GM23338 (cell line): ENCODE measurements around the gene STX11. TPM values are rescaled to one million over a fixed set of nuclear protein-coding genes. Genes with fewer than 3 reads are reported as not detected.

Source experiments
- ATAC-seq: fragments of 200-7000 bp; cut with Tn5 transposase; 3 replicates; pipeline ENCODE4 v1.9.1; 2020
- DNase-seq: peaks from one replicate; pipeline ENCODE4 v3.0.0-alpha.2; 2015; ENCODE audit warnings: low spot score
- H2AFZ ChIP-seq: fragments of 200-600 bp; sonication (generic); 2 replicates; pipeline ENCODE4 v1.8.0; 2016; ENCODE audit warnings: antibody characterized with exemption, mild to moderate bottlenecking, moderate library complexity
- H3F3A ChIP-seq: fragments of 200-600 bp; sonication (generic); replicated peaks from 2 replicates; pipeline ENCODE4 v1.8.0; 2017; ENCODE audit warnings: antibody characterized with exemption, mixed run types, low read depth
- H3K27ac ChIP-seq: fragments of 200-600 bp; sonication (generic); 2 replicates; pipeline ENCODE4 v1.6.1; 2016; ENCODE audit warnings: low read depth
- H3K27me3 ChIP-seq: fragments of 200-600 bp; sonication (generic); 2 replicates; pipeline ENCODE4 v1.8.0; 2016; ENCODE audit warnings: mild to moderate bottlenecking, mixed run types, moderate library complexity; ENCODE audit not compliant: insufficient read depth
- H3K36me3 ChIP-seq: fragments of 200-600 bp; sonication (generic); 2 replicates; pipeline ENCODE4 v1.8.0; 2016; ENCODE audit warnings: mild to moderate bottlenecking; ENCODE audit not compliant: insufficient read depth
- H3K4me1 ChIP-seq: fragments of 200-600 bp; sonication (generic); 2 replicates; pipeline ENCODE4 v1.8.0; 2016; ENCODE audit warnings: mild to moderate bottlenecking, moderate library complexity; ENCODE audit not compliant: insufficient read depth
- H3K4me2 ChIP-seq: fragments of 200-600 bp; sonication (generic); 2 replicates; pipeline ENCODE4 v1.7.1; 2017; ENCODE audit warnings: mixed run types
- H3K4me3 ChIP-seq: fragments of 200-600 bp; sonication (generic); 2 replicates; pipeline ENCODE4 v1.6.1; 2016; ENCODE audit warnings: mixed run types
- H3K79me2 ChIP-seq: fragments of 200-600 bp; sonication (generic); replicated peaks from 2 replicates; pipeline ENCODE4 v1.8.0; 2017; ENCODE audit warnings: mild to moderate bottlenecking; ENCODE audit not compliant: insufficient read depth
- H3K9me2 ChIP-seq: fragments of 200-600 bp; sonication (generic); 2 replicates; pipeline ENCODE4 v1.8.0; 2017; ENCODE audit not compliant: insufficient read depth
- H4K20me1 ChIP-seq: fragments of 200-600 bp; sonication (generic); replicated peaks from 2 replicates; pipeline ENCODE4 v1.8.0; 2017; ENCODE audit warnings: mild to moderate bottlenecking; ENCODE audit not compliant: insufficient read depth
- H3K27ac Mint-ChIP-seq: 2 replicates; pipeline ENCODE4 v1.8.0; 2020; ENCODE audit warnings: inconsistent platforms, mild to moderate bottlenecking, moderate library complexity, mixed read lengths
- H3K27me3 Mint-ChIP-seq: 3 replicates; pipeline ENCODE4 v1.8.0; 2022; ENCODE audit warnings: low read depth, mild to moderate bottlenecking, moderate library complexity, mixed read lengths, inconsistent platforms; ENCODE audit not compliant: insufficient read depth, poor library complexity
- H3K36me3 Mint-ChIP-seq: 3 replicates; pipeline ENCODE4 v1.8.0; 2021; ENCODE audit warnings: low read depth, mild to moderate bottlenecking, inconsistent platforms, moderate library complexity, mixed read lengths
- H3K4me1 Mint-ChIP-seq: 3 replicates; pipeline ENCODE4 v1.8.0; 2020; ENCODE audit warnings: mild to moderate bottlenecking, inconsistent platforms, mixed read lengths
- H3K4me3 Mint-ChIP-seq: 3 replicates; pipeline ENCODE4 v1.8.0; 2021; ENCODE audit warnings: moderate library complexity, mild to moderate bottlenecking, inconsistent platforms, mixed read lengths
- H3K9me3 Mint-ChIP-seq: 3 replicates; pipeline ENCODE4 v1.8.0; 2020; ENCODE audit warnings: moderate library complexity, mild to moderate bottlenecking, inconsistent platforms, mixed read lengths
- CREB1 ChIP-seq: fragments of 250-450 bp; sonication (Bioruptor Pico); IDR thresholded peaks from 2 replicates; pipeline ENCODE4 v1.5.0; 2020; ENCODE audit warnings: low read depth, mild to moderate bottlenecking, moderate library complexity
- CTCF ChIP-seq, 2 experiments: fragments of 200-600 bp in 1 of 2; sonication (generic) in 1 of 2; conservative IDR thresholded peaks; 2 replicates each; pipeline versions ENCODE4 v1.5.1 to v1.6.1; 2016 to 2017; ENCODE audit warnings: antibody characterized with exemption in 2 of 2, low read depth in 2 of 2, mild to moderate bottlenecking in 2 of 2, moderate library complexity in 1 of 2
- ETS1 ChIP-seq: IDR thresholded peaks from 2 replicates; pipeline ENCODE4 v1.6.1; 2016; ENCODE audit warnings: antibody characterized with exemption
- EZH2 ChIP-seq: fragments of 200-600 bp; sonication (generic); IDR thresholded peaks from one replicate; pipeline ENCODE4 v1.8.0; 2017; ENCODE audit warnings: antibody characterized with exemption, mild to moderate bottlenecking, low read depth; ENCODE audit not compliant: unreplicated experiment
- EZH2phosphoT487 ChIP-seq: fragments of 200-600 bp; sonication (generic); IDR thresholded peaks from one replicate; pipeline ENCODE4 v1.8.1; 2018; ENCODE audit warnings: antibody characterized with exemption; ENCODE audit not compliant: unreplicated experiment
- JUNB ChIP-seq: IDR thresholded peaks from one replicate; pipeline ENCODE4 v1.6.1; 2016; ENCODE audit warnings: antibody characterized with exemption; ENCODE audit not compliant: unreplicated experiment
- NANOG ChIP-seq: IDR thresholded peaks from 2 replicates; pipeline ENCODE4 v1.6.1; 2016; ENCODE audit warnings: antibody characterized with exemption, borderline replicate concordance
- POLR2AphosphoS5 ChIP-seq: IDR thresholded peaks from 2 replicates; pipeline ENCODE4 v1.6.1; 2016; ENCODE audit warnings: antibody characterized with exemption, low read depth
- REST ChIP-seq: IDR thresholded peaks from one replicate; pipeline ENCODE4 v1.6.1; 2018; ENCODE audit warnings: antibody characterized with exemption; ENCODE audit not compliant: unreplicated experiment
- STAT1 ChIP-seq: IDR thresholded peaks from one replicate; pipeline ENCODE4 v1.6.1; 2016; ENCODE audit warnings: antibody characterized with exemption; ENCODE audit not compliant: unreplicated experiment
- ZNF114 ChIP-seq: fragments of 250-450 bp; sonication (Bioruptor Pico); IDR thresholded peaks from 2 replicates; pipeline ENCODE4 v1.5.0; 2020; ENCODE audit warnings: mild to moderate bottlenecking, moderate library complexity
- ZNF331 ChIP-seq: fragments of 250-450 bp; sonication (Bioruptor Pico); IDR thresholded peaks from 2 replicates; pipeline ENCODE4 v1.5.0; 2020; ENCODE audit warnings: low read depth, mild to moderate bottlenecking, moderate library complexity
- ZNF462 ChIP-seq: fragments of 250-450 bp; sonication (Bioruptor Pico); IDR thresholded peaks from 2 replicates; pipeline ENCODE4 v1.5.0; 2020; ENCODE audit warnings: mild to moderate bottlenecking, moderate library complexity
- polyA plus RNA-seq: library from polyadenylated mRNA; unstranded; fragments of >200 nt; fragmentation: Nextera tagmentation; extraction: Ambion mirVana; gene quantifications from 2 replicates; pipeline ENCODE4 v1.2.1, GENCODE V29; 2016
- total RNA-seq: library from RNA; depleted of rRNA; stranded (reverse); fragments of >200 nt; shearing (Covaris generic); gene quantifications from 2 replicates; pipeline ENCODE4 v1.2.3, GENCODE V29; 2014

Gene STX11
- total and polyA plus RNA-seq, 2 experiments from 2014 or later = 0.35 to 0.52 TPM

GRCh38 chr6:144213315-144213714 lies 63.0 kb downstream of the STX11 start:
- TF ChIP-seq REST (no peak), JUNB (no peak), EZH2phosphoT487 (no peak), ZNF462 (CRISPR knock-in tag) (no peak), STAT1 (no peak), NANOG (no peak), ZNF114 (CRISPR knock-in tag) (no peak), EZH2 (no peak), POLR2AphosphoS5 (no peak), ZNF331 (no peak), CTCF (conservative IDR thresholded peaks at IDR 0.05; ENCODE audit: low read depth in 2 of 2) (no peak), ETS1 (no peak), CREB1 (CRISPR knock-in tag) (no peak)
- H3K9me3 Mint-ChIP-seq = peaks cover 12% of the 10 kb centered on the region; the same call in 2 of the 3 replicates
- no peak overlapping the region for H3K4me3 Mint-ChIP-seq
- DNase-seq (no peak), ATAC-seq (no peak)
- Histone ChIP-seq H3K4me3 (no peak overlapping the region), H3K27ac (no peak overlapping the region), H3K4me2 (no peak overlapping the region), H3K27me3 (no peaks in the 10 kb centered on the region), H3K9me2 (no peaks in the 10 kb centered on the region), H3K4me1 (peaks cover 6% of the 10 kb centered on the region; the same call in 1 of the 2 replicates), H3K79me2 (no peaks in the 10 kb centered on the region), H4K20me1 (no peaks in the 10 kb centered on the region), H3F3A (no peaks in the 10 kb centered on the region; the same call in 1 of the 2 replicates), H3K36me3 (no peaks in the 10 kb centered on the region), H2AFZ (0 out of 2 replicates have a peak overlapping the region, but pooled peaks have one; percentile 26)
- peaks cover 12% of the 10 kb centered on the region for H3K4me1 Mint-ChIP-seq
- H3K36me3 Mint-ChIP-seq = peaks cover 3% of the 10 kb centered on the region; the same call in 2 of the 3 replicates
- H3K27ac Mint-ChIP-seq = no peak overlapping the region
- H3K27me3 Mint-ChIP-seq = peaks cover 21% of the 10 kb centered on the region
